GM12878 (cell line): ENCODE results near the gene C5orf15. TPM values are rescaled to one million over a fixed set of nuclear protein-coding genes. Genes with fewer than 3 reads are reported as not detected.

ENCODE experiments used
- ATAC-seq: fragments of 200-7000 bp; cut with Tn5 transposase; 3 replicates; pipeline ENCODE4 v1.9.1; 2020; ENCODE audit warnings: mild to moderate bottlenecking, moderate library complexity
- BruUV-seq: library from RNA; stranded (reverse); fragments of 400-500 nt; replicated peaks from 2 replicates; lab custom pipeline; 2021; lab: Mats Ljungman, UMichigan
- CTCF ChIA-PET: fragments of 300-600 bp; sonication (Branson Sonifier 250); formaldehyde crosslinking; extraction: SDS; loops from one replicate; lab custom pipeline; 2021; ENCODE audit warnings: inconsistent platforms; lab: Yijun Ruan, JAX
- POLR2A ChIA-PET: fragments of 350-600 bp; formaldehyde crosslinking; extraction: SDS; loops from one replicate; lab custom pipeline; 2021; ENCODE audit warnings: inconsistent platforms; lab: Charles Lee
- RAD21 ChIA-PET: fragments of 300-600 bp; sonication (Branson Sonifier 250); formaldehyde crosslinking; loops from one replicate; lab custom pipeline; 2023; ENCODE audit warnings: antibody characterized with exemption; ENCODE audit not compliant: unreplicated experiment; lab: Charles Lee
- SMC1A ChIA-PET: fragments of 300-600 bp; sonication (Branson Sonifier 250); formaldehyde crosslinking; loops from one replicate; lab custom pipeline; 2023; ENCODE audit not compliant: unreplicated experiment, uncharacterized antibody; lab: Charles Lee
- DNase-seq: peaks from one replicate; pipeline ENCODE4 v3.0.0-alpha.2; 2011; ENCODE audit warnings: low read depth, low spot score
- FAIRE-seq: peaks from 3 replicates; lab custom pipeline; 2011; peaks lifted over from hg19 to GRCh38; lab: Jason Lieb, UNC
- H2AFZ ChIP-seq: 2 replicates; pipeline ENCODE4 v1.6.0; 2011; ENCODE audit warnings: low read depth, low read length, control low read depth; ENCODE audit not compliant: control insufficient read depth
- H3K27ac ChIP-seq: 2 replicates; pipeline ENCODE4 v1.5.1; 2011; ENCODE audit warnings: control low read depth; ENCODE audit not compliant: control insufficient read depth, insufficient read depth
- H3K27me3 ChIP-seq, 2 experiments: replicated peaks in 1 of 2; 2 replicates each; pipeline versions ENCODE4 v1.6.0 to v1.6.1; 2011; ENCODE audit warnings: low read length in 1 of 2; ENCODE audit not compliant: control insufficient read depth in 2 of 2, insufficient read depth in 2 of 2
- H3K36me3 ChIP-seq, 2 experiments: 2 replicates each; pipeline ENCODE4 v1.5.1; 2011; ENCODE audit warnings: low read length in 1 of 2; ENCODE audit not compliant: control insufficient read depth in 2 of 2, insufficient read depth in 2 of 2
- H3K4me1 ChIP-seq: 2 replicates; pipeline ENCODE4 v1.6.1; 2011; ENCODE audit warnings: mild to moderate bottlenecking, low read length, moderate library complexity, mixed read lengths; ENCODE audit not compliant: control insufficient read depth, insufficient read depth
- H3K4me2 ChIP-seq: 2 replicates; pipeline ENCODE4 v1.6.0; 2011; ENCODE audit warnings: control low read depth; ENCODE audit not compliant: control insufficient read depth, insufficient read depth
- H3K4me3 ChIP-seq: fragments of 200-600 bp; sonication (generic); 2 replicates; pipeline ENCODE4 v1.5.1; 2016
- H3K79me2 ChIP-seq: 2 replicates; pipeline ENCODE4 v1.6.0; 2011; ENCODE audit warnings: low read length; ENCODE audit not compliant: control insufficient read depth, insufficient read depth
- H3K9ac ChIP-seq: 2 replicates; pipeline ENCODE4 v1.8.0; 2011; ENCODE audit warnings: low read length, control low read depth, mixed read lengths; ENCODE audit not compliant: control insufficient read depth, insufficient read depth
- H3K9me3 ChIP-seq: replicated peaks from 3 replicates; pipeline ENCODE4 v1.5.1; 2011; ENCODE audit warnings: mild to moderate bottlenecking, low read length; ENCODE audit not compliant: control insufficient read depth, insufficient read depth
- H4K20me1 ChIP-seq: 2 replicates; pipeline ENCODE4 v1.6.0; 2011; ENCODE audit not compliant: control insufficient read depth, insufficient read depth
- FOXM1 ChIP-seq: IDR thresholded peaks from 2 replicates; pipeline ENCODE4 v1.6.1; 2012; ENCODE audit warnings: low read depth, mild to moderate bottlenecking, inconsistent platforms, low read length, moderate library complexity
- NFXL1 ChIP-seq: fragments of 450-650 bp; IDR thresholded peaks from 2 replicates; pipeline ENCODE4 v1.6.1; 2017; ENCODE audit warnings: antibody characterized with exemption, mild to moderate bottlenecking, borderline replicate concordance
- NFYA ChIP-seq: IDR thresholded peaks from 2 replicates; pipeline ENCODE4 v1.6.1; 2011; ENCODE audit warnings: low read depth, mild to moderate bottlenecking, low read length, improper control_type of control experiment, borderline replicate concordance
- RAD21 ChIP-seq: IDR thresholded peaks from 2 replicates; pipeline ENCODE4 v1.6.1; 2011; ENCODE audit warnings: mild to moderate bottlenecking, low read depth, low read length, moderate library complexity; ENCODE audit not compliant: insufficient read depth
- RB1 ChIP-seq: fragments of 450-650 bp; formaldehyde crosslinking; IDR thresholded peaks from 2 replicates; pipeline ENCODE4 v1.6.1; 2017; ENCODE audit warnings: mild to moderate bottlenecking, borderline replicate concordance
- SRF ChIP-seq, 2 experiments: IDR thresholded peaks; 2 replicates each; pipeline ENCODE4 v1.6.1; 2011; ENCODE audit warnings: low read depth in 2 of 2, low read length in 2 of 2, mild to moderate bottlenecking in 1 of 2, moderate library complexity in 1 of 2
- USF2 ChIP-seq: IDR thresholded peaks from 2 replicates; pipeline ENCODE4 v1.6.1; 2011; ENCODE audit warnings: low read depth, low read length, improper control_type of control experiment, borderline replicate concordance
- WGBS: methylation state at CpG from one replicate; pipeline ENCODE4 v1.1.6; 2016; ENCODE audit warnings: low lambda C conversion rate; ENCODE audit not compliant: insufficient replicate concordance, insufficient coverage; ENCODE audit errors: missing lambda C conversion rate; 5-methylcytosine and 5-hydroxymethylcytosine counted together
- in situ Hi-C: fragments of 300-500 bp; cut with MboI; formaldehyde crosslinking; loops from 9 replicates; pipeline ENCODE4 v1.14.3; 2018; ENCODE audit warnings: mixed read lengths
- intact Hi-C: fragments of 100-400 bp; cut with micrococcal nuclease; formaldehyde crosslinking; loops from one replicate; pipeline ENCODE4 v1.14.2; 2022; ENCODE audit not compliant: unreplicated experiment
- polyA plus RNA-seq, 11 experiments: library from polyadenylated mRNA; depleted of rRNA in 4 of 11; unstranded in 6 of 11; stranded (reverse) in 5 of 11; fragments of >200 nt; fragmentation: Nextera tagmentation in 4 of 11; fragmentation: Illumina TruSeq in 1 of 11; extraction: Ambion mirVana in 4 of 11; extraction: Trizol in 1 of 11; gene quantifications; 1 replicate in 1 of 11; 2 replicates in 10 of 11; pipeline versions ENCODE4 v1.2.1 to v1.2.3, GENCODE V29; 2011 to 2016; ENCODE audit warnings: inconsistent platforms in 2 of 11, missing spikeins in 2 of 11, low read depth in 1 of 11
- total RNA-seq, 4 experiments: library from RNA; depleted of rRNA in 3 of 4; stranded (reverse); fragments of >200 nt in 3 of 4; fragmentation: Illumina TruSeq in 1 of 4; extraction: Trizol in 1 of 4; gene quantifications; 2 replicates each; pipeline versions ENCODE4 v1.2.1 to v1.2.3, GENCODE V29; 2013 to 2021

C5orf15 gene
- total and polyA plus RNA-seq, 10 of the 15 experiments (the other 5 are each of a cell fraction or from before 2014, with no cell fraction given), result 21.7 to 69.6 (median 46.0) TPM

- intact Hi-C loops (no loop called here), in situ Hi-C loops (no loop called here)
- ChIA-PET SMC1A (no interaction called here), CTCF (interaction anchor here (1.9 kb wide), 1 partner anchor 10 kb away, joined by 5 read pairs; no protein-coding TSS in a partner anchor), POLR2A (interaction anchor here (0.6 kb wide), 1 partner anchor 40 kb away, joined by 3 read pairs; no protein-coding TSS in a partner anchor), RAD21 (interaction anchor here (1.5 kb wide), 1 partner anchor 10 kb away, joined by 3 read pairs; no protein-coding TSS in a partner anchor)
- TF ChIP-seq NFXL1, result no peak
- no peak for TF ChIP-seq USF2
- no peak for TF ChIP-seq RB1
- no peak for TF ChIP-seq SRF (IDR thresholded peaks at IDR 0.05; ENCODE audit: low read depth in 2 of 2, low read length in 2 of 2)
- TF ChIP-seq FOXM1, result no peak
- TF ChIP-seq NFYA, result no peak
- TF ChIP-seq RAD21, result no peak
- no peak overlapping the region for H3K9ac ChIP-seq
- no peaks in the 10 kb centered on the region for H3K27me3 ChIP-seq
- no peaks in the 10 kb centered on the region for H3K4me1 ChIP-seq
- ATAC-seq, result no peak
- H2AFZ ChIP-seq, result no peak overlapping the region
- H4K20me1 ChIP-seq, result no peaks in the 10 kb centered on the region
- no peak overlapping the region for H3K4me2 ChIP-seq
- no peaks in the 10 kb centered on the region for H3K9me3 ChIP-seq
- H3K79me2 ChIP-seq, result no peaks in the 10 kb centered on the region
- no peak overlapping the region for H3K27ac ChIP-seq
- no peaks in the 10 kb centered on the region for H3K36me3 ChIP-seq
- WGBS, result 81% methylated on average over 10 of the region's 10 CpGs
- no peak for DNase-seq
- no peak overlapping the region for H3K4me3 ChIP-seq
- no TSS peak for BruUV-seq
- no peak for FAIRE-seq
Observed at GRCh38 chr5:133918316-133918715, 50.1 kb downstream of the C5orf15 start.
